ENCODE data around the gene SLC25A36. TPM values are rescaled to one million over a fixed set of nuclear protein-coding genes. Genes with fewer than 3 reads are reported as not detected.

The SLC25A36 gene, protein sequence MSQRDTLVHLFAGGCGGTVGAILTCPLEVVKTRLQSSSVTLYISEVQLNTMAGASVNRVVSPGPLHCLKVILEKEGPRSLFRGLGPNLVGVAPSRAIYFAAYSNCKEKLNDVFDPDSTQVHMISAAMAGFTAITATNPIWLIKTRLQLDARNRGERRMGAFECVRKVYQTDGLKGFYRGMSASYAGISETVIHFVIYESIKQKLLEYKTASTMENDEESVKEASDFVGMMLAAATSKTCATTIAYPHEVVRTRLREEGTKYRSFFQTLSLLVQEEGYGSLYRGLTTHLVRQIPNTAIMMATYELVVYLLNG
- total RNA-seq (10 to 100 TPM; 48.1 to 78.0 (median 63.0) TPM), polyA plus RNA-seq (10 to 100 TPM; 36.0 to 40.7 TPM)
- long read RNA-seq, donor 1, transcript SLC25A36-201 (7 exons, 1,301 nt) = major isoform, 15 of 76 reads
- long read RNA-seq, donor 1, partial matches to known transcripts = 4 of 76 reads
- long read RNA-seq, donor 1, other reads (novel, unspliced or antisense) = 50 of 76 reads
- long read RNA-seq, donor 2, transcript SLC25A36-201 (7 exons, 1,301 nt) = major isoform, 59 of 246 reads
- long read RNA-seq, donor 2, partial matches to known transcripts = 6 of 246 reads
- long read RNA-seq, donor 2, other reads (novel, unspliced or antisense) = 177 of 246 reads
- long read RNA-seq, donor 3, transcript SLC25A36-208 (4 exons, 3,537 nt) = minor isoform, 5 of 73 reads
- long read RNA-seq, donor 3, transcript SLC25A36-201 (7 exons, 1,301 nt) = major isoform, 18 of 73 reads
- long read RNA-seq, donor 3, partial matches to known transcripts = 3 of 73 reads
- long read RNA-seq, donor 3, other reads (novel, unspliced or antisense) = 46 of 73 reads

DNA sequence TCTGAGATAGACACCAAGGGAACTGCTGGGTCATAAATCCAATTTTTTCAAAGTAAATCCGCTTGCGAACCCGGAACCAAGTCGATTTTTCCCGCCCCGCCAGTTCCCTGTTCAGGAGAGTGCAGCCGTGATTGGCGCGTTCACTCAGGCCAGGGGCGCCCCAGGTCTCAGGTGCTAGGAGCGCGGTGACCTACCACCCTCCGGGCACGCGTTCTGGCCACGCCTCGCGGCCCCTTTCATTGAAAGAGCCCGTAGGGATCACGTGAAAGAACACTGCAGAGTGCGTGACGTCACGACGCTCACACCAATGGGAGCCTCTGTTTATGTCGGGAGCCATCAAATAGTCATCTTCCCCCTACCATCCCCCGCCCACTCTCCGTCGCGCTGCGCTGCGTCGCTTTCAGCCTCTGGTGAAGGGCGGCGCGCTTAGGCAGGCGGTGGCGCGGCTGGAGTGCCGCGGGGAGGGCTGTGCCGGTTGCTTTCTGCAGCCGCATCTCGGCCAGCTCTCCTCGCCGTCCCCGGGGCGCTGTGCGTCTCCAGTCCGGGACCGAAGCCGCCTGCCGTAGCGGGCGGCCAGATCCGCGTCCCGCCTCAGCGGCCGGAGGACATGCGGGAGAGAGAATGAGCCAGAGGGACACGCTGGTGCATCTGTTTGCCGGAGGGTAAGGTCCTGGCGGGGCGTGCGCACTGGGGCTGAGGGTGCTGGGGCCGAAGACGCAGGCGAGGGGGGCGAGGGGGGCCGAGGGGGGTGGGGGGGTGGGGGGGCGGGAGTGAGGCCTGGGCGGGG is at the start of gene SLC25A36:
SLC25A36 (plus strand) TSS at position 403 of the 787 bp plus-strand sequence; CDS start at position 622, 219 bp downstream.
- H3K9me3 ChIP-seq = peaks cover 0 to 6% (median 0%) of the 10 kb centered on the region in 12 donors
- 0 to 1% (median 1%) methylated on average over 55 to 72 of the region's 72 CpGs for whole genome bisulfite sequencing, 4 donors
- H3K4me1 ChIP-seq = peaks cover 3 to 38% (median 34%) of the 10 kb centered on the region in 12 donors
- peak within 1 kb of the TSS; percentile 91 to 98 (median 96) for H3K27ac ChIP-seq
- intact Hi-C loops (cut with DNase I) = loop anchor here in 3 of 10 donors (2.0 kb wide), 2 partner anchors 15 to 17 kb away; no protein-coding TSS in a partner anchor
- DNase-seq (peak; percentile 97 to 99 (median 98)), ATAC-seq (peak; percentile 98 to 100 (median 99))
- peak within 1 kb of the TSS; percentile 54 to 98 (median 86) for H3K4me3 ChIP-seq
- TF ChIP-seq, protein P1, sequence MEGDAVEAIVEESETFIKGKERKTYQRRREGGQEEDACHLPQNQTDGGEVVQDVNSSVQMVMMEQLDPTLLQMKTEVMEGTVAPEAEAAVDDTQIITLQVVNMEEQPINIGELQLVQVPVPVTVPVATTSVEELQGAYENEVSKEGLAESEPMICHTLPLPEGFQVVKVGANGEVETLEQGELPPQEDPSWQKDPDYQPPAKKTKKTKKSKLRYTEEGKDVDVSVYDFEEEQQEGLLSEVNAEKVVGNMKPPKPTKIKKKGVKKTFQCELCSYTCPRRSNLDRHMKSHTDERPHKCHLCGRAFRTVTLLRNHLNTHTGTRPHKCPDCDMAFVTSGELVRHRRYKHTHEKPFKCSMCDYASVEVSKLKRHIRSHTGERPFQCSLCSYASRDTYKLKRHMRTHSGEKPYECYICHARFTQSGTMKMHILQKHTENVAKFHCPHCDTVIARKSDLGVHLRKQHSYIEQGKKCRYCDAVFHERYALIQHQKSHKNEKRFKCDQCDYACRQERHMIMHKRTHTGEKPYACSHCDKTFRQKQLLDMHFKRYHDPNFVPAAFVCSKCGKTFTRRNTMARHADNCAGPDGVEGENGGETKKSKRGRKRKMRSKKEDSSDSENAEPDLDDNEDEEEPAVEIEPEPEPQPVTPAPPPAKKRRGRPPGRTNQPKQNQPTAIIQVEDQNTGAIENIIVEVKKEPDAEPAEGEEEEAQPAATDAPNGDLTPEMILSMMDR (IDR thresholded peaks at IDR 0.05) = peak in 2 of 12 donors; percentile 20 to 22
- TF ChIP-seq POLR2A (IDR thresholded peaks at IDR 0.05) = peak in 1 of 2 donors; percentile 97
- no peaks in the 10 kb centered on the region for H3K27me3 ChIP-seq
- H3K36me3 ChIP-seq = no peaks in the 10 kb centered on the region

DNA sequence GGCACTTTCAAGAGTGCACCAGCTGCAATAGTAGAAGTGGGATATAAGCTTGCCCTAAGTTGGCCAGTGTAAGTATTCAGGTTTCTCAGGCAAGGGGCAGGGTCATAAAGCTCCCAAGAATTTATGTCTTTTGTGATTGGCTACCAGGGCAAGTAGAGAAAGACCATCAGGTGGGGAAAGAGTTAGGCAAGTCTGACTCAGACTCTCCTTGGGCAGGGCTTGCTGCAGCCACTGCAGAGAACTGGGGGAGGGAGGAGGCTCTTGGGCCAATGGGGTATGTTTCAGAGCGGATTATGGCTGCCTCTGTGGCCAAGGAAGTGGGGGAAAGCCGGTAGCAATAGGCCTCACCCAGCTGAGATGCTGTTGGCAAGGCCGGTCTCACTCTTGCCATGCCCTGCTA is 44.6 kb upstream of the SLC25A36 start:
- Histone ChIP-seq H3K9me3 (peaks cover 0 to 6% (median 0%) of the 10 kb centered on the region in 12 donors), H3K4me1 (peaks cover 0 to 5% (median 0%) of the 10 kb centered on the region in 12 donors), H3K36me3 (no peaks in the 10 kb centered on the region), H3K27me3 (no peaks in the 10 kb centered on the region), H3K27ac (no peak overlapping the region), H3K4me3 (no peak overlapping the region)
- TF ChIP-seq, protein P1 (IDR thresholded peaks at IDR 0.05) = no peak
- TF ChIP-seq POLR2A (IDR thresholded peaks at IDR 0.05) = no peak
- intact Hi-C loops (cut with DNase I) = loop anchor here in 8 of 10 donors (5.0 to 10.0 kb wide), 5 partner anchors 75 to 298 kb away; no protein-coding TSS in a partner anchor
- ATAC-seq (no peak), DNase-seq (no peak)
- 45 to 81% (median 63%) methylated on average over 2 to 3 of the region's 3 CpGs for WGBS, 4 donors

DNA sequence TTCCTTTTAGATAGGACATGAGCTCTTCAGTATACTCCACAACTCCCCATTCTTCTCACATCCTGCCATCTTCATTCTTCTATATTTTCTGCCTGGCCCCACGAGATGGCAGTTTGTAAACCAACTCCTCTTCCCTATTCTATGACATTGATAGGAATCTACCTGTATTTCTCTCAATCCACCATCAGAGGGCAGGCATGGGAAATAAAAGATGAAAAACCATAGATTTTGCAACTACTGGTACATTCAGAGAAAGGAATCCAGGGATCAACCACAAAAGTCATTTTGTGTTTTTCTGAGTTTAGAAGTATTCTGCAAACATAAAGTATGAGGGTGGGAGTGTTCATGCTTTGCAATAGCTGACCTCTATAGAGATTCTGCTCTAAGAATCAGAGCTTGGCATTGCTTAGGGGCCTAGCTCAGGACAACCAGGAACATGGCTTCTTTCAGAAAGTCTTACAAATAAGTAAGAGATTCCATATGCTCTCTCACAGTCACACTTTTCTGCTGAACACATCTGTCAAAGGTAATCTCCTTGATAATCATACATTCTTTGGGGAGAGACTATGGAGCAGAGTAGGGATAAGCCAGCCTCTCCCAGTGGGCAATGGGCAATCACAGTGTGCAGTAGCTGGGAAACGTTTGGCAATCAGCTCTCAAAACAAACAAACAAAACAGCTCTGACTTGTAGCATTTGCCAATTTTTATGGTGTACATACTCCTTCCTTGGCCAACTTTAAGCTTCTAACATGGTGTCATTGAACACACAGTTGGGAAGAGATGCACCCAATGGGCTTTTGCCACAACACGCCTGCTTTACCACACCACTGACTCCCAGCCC is 43.1 kb upstream of the SLC25A36 start:
- Histone ChIP-seq H3K36me3 (no peaks in the 10 kb centered on the region), H3K4me1 (peaks cover 0 to 5% (median 0%) of the 10 kb centered on the region in 12 donors), H3K27ac (no peak overlapping the region), H3K27me3 (no peaks in the 10 kb centered on the region), H3K4me3 (no peak overlapping the region), H3K9me3 (peaks cover 0 to 6% (median 0%) of the 10 kb centered on the region in 12 donors)
- TF ChIP-seq, protein P1 (IDR thresholded peaks at IDR 0.05) = peak; percentile 33 to 63 (median 48)
- TF ChIP-seq POLR2A (IDR thresholded peaks at IDR 0.05) = no peak
- DNase-seq (no peak), ATAC-seq (peak; percentile 23 to 53 (median 36))
- 43 to 48% (median 45%) methylated on average over 3 of the region's 3 CpGs for WGBS, 4 donors
- intact Hi-C loops (cut with DNase I) = loop anchor here in 8 of 10 donors (2.0 to 10.0 kb wide), 6 partner anchors 74 to 296 kb away; no protein-coding TSS in a partner anchor
